HL-60 (cell line): ENCODE measurements around the gene S100P.

Experiments
- POLR2AphosphoS5 ChIP-seq: IDR thresholded peaks from 2 replicates; pipeline ENCODE4 v1.6.1; 2012; ENCODE audit warnings: low read depth
- TF ChIP-seq, protein P1 (sequence below): IDR thresholded peaks from one replicate; pipeline ENCODE4 v1.5.1; 2011; ENCODE audit warnings: low read length, control low read depth, inconsistent platforms; ENCODE audit not compliant: insufficient read depth

DNA sequence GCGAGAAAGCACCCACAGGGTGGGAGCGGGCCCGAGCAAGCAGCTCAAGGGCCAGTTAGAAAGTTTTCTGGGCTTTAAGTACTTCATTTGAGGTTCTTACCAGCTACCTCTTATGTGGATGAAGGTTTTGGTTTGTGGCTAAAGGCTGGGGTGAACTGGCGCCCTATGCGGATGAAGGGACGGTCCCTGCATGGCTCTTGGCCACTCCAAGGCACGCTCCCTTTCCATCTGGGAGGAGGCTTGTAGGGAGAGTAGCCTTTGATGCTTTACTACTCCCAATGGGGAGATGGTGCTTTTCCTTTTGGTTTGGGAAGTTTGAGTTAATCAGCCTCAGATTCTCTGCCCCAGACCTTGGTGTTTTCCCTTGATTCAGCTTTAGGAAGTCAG, 35.5 kb upstream of the S100P start:
- TF ChIP-seq, protein P1, sequence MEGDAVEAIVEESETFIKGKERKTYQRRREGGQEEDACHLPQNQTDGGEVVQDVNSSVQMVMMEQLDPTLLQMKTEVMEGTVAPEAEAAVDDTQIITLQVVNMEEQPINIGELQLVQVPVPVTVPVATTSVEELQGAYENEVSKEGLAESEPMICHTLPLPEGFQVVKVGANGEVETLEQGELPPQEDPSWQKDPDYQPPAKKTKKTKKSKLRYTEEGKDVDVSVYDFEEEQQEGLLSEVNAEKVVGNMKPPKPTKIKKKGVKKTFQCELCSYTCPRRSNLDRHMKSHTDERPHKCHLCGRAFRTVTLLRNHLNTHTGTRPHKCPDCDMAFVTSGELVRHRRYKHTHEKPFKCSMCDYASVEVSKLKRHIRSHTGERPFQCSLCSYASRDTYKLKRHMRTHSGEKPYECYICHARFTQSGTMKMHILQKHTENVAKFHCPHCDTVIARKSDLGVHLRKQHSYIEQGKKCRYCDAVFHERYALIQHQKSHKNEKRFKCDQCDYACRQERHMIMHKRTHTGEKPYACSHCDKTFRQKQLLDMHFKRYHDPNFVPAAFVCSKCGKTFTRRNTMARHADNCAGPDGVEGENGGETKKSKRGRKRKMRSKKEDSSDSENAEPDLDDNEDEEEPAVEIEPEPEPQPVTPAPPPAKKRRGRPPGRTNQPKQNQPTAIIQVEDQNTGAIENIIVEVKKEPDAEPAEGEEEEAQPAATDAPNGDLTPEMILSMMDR: no peak
- TF ChIP-seq POLR2AphosphoS5: no peak
